Endodermal cell (in vitro differentiated cells): ENCODE measurements around the gene OSTM1. TPM values are rescaled to one million over a fixed set of nuclear protein-coding genes. Genes with fewer than 3 reads are reported as not detected.

Experiments
- DNase-seq: peaks from one replicate; pipeline ENCODE4 v3.0.0-alpha.2; 2017
- H3K27ac ChIP-seq: 2 replicates; pipeline ENCODE4 v1.5.1; 2013; ENCODE audit warnings: mild to moderate bottlenecking, low read depth, low read length, moderate library complexity
- H3K27me3 ChIP-seq: 2 replicates; pipeline ENCODE4 v1.6.1; 2013; ENCODE audit warnings: mild to moderate bottlenecking, low read length, moderate library complexity; ENCODE audit not compliant: insufficient read depth, control insufficient read depth, poor library complexity, severe bottlenecking
- H3K36me3 ChIP-seq: 2 replicates; pipeline ENCODE4 v1.7.0; 2013; ENCODE audit warnings: mild to moderate bottlenecking, low read length, moderate library complexity; ENCODE audit not compliant: control insufficient read depth, insufficient read depth
- H3K4me1 ChIP-seq: one replicate; pipeline ENCODE4 v1.7.0; 2013; ENCODE audit warnings: low read length; ENCODE audit not compliant: control insufficient read depth, insufficient read depth
- H3K4me3 ChIP-seq: 2 replicates; pipeline ENCODE4 v1.5.1; 2013; ENCODE audit warnings: mild to moderate bottlenecking, low read length, moderate library complexity
- H3K9ac ChIP-seq: 2 replicates; pipeline ENCODE4 v1.6.1; 2013; ENCODE audit warnings: mild to moderate bottlenecking, low read length, moderate library complexity; ENCODE audit not compliant: poor library complexity, severe bottlenecking; ENCODE audit errors: extremely low read depth
- H3K9me3 ChIP-seq: 2 replicates; pipeline ENCODE4 v1.6.1; 2013; ENCODE audit warnings: mild to moderate bottlenecking, low read length, moderate library complexity; ENCODE audit not compliant: control insufficient read depth
- H3K27ac Mint-ChIP-seq: 2 replicates; pipeline ENCODE4 v1.8.0; 2020; ENCODE audit warnings: mixed read lengths
- H3K27me3 Mint-ChIP-seq: 2 replicates; pipeline ENCODE4 v1.8.0; 2021; ENCODE audit warnings: mild to moderate bottlenecking, mixed read lengths; ENCODE audit not compliant: insufficient read depth
- H3K36me3 Mint-ChIP-seq: 2 replicates; pipeline ENCODE4 v1.8.0; 2020; ENCODE audit warnings: low read depth, mixed read lengths
- H3K4me1 Mint-ChIP-seq: 2 replicates; pipeline ENCODE4 v1.8.0; 2020; ENCODE audit warnings: mixed read lengths
- H3K4me3 Mint-ChIP-seq: 2 replicates; pipeline ENCODE4 v1.8.0; 2020; ENCODE audit warnings: mild to moderate bottlenecking, moderate library complexity, mixed read lengths
- H3K9me3 Mint-ChIP-seq: 2 replicates; pipeline ENCODE4 v1.8.0; 2020; ENCODE audit warnings: mild to moderate bottlenecking, mixed read lengths
- CTCF ChIP-seq: fragments of 200-600 bp; sonication (generic); conservative IDR thresholded peaks from 2 replicates; pipeline ENCODE4 v1.5.0; 2021; ENCODE audit warnings: antibody characterized with exemption, mild to moderate bottlenecking
- WGBS, 2 experiments: methylation state at CpG; one replicate each; pipeline versions ENCODE4 v1.1.5 to v1.1.7; 2013; ENCODE audit warnings: missing lambda C conversion rate in 2 of 2, mixed read lengths in 1 of 2; ENCODE audit not compliant: insufficient coverage in 1 of 2, insufficient read length in 1 of 2; 5-methylcytosine and 5-hydroxymethylcytosine counted together
- long read RNA-seq, 4 experiments: library from polyadenylated mRNA in 2 of 4; library from RNA in 1 of 4; library from capped mRNA in 1 of 4; stranded (forward) in 3 of 4; unstranded in 1 of 4; transcript quantifications; one replicate each; pipeline ENCODE4 v2.0.0, GENCODE V29; 2020 to 2021; ENCODE audit warnings: inconsistent platforms in 1 of 4
- polyA plus RNA-seq, 2 experiments: library from polyadenylated mRNA; stranded (reverse); fragments of 50-300 nt; gene quantifications; one replicate each; pipeline ENCODE4 v1.2.3, GENCODE V29; 2013
- total RNA-seq, 2 donors: library from RNA; stranded (reverse); fragmentation: NEBNext Ultra II Directional in 1 of 2; extraction: Animal tissue kit (Norgen Biotek cat#: 25700) in 1 of 2; gene quantifications; 2 replicates in 1 of 2; 3 replicates in 1 of 2; pipeline ENCODE4 v1.2.1, GENCODE V29; 2021

Gene OSTM1
- 10 to 100 TPM; 16.9 to 25.3 TPM for total RNA-seq
- polyA plus RNA-seq (2013, experiment 1 of 2): 22.2 TPM
- polyA plus RNA-seq (2013, experiment 2 of 2): 30.1 TPM
- long read RNA-seq, experiment 1, full-length matches to known transcripts: 5 of 12 reads
- long read RNA-seq, experiment 1, partial matches to known transcripts: 0 of 12 reads
- long read RNA-seq, experiment 1, other reads (novel, unspliced or antisense): 7 of 12 reads
- long read RNA-seq, experiment 2, full-length matches to known transcripts: 39 of 47 reads
- long read RNA-seq, experiment 2, partial matches to known transcripts: 4 of 47 reads
- long read RNA-seq, experiment 2, other reads (novel, unspliced or antisense): 4 of 47 reads
- long read RNA-seq, experiment 3, full-length matches to known transcripts: 138 of 161 reads
- long read RNA-seq, experiment 3, partial matches to known transcripts: 5 of 161 reads
- long read RNA-seq, experiment 3, other reads (novel, unspliced or antisense): 18 of 161 reads
- long read RNA-seq, experiment 4, partial matches to known transcripts: 13 of 13 reads
- long read RNA-seq, experiment 4, other reads (novel, unspliced or antisense): 0 of 13 reads

- Histone ChIP-seq H3K4me3 (peak within 1 kb of the TSS; percentile 92), H3K9me3 (no peaks in the 10 kb centered on the region), H3K4me1 (no peaks in the 10 kb centered on the region), H3K36me3 (no peaks in the 10 kb centered on the region), H3K9ac (peak within 1 kb of the TSS; percentile 72), H3K27ac (peak within 1 kb of the TSS; percentile 51), H3K27me3 (no peaks in the 10 kb centered on the region)
- Mint-ChIP-seq H3K27me3 (peaks cover 4% of the 10 kb centered on the region), H3K36me3 (peaks cover 2% of the 10 kb centered on the region), H3K4me1 (peaks cover 11% of the 10 kb centered on the region), H3K9me3 (no peaks in the 10 kb centered on the region), H3K27ac (peak within 1 kb of the TSS; percentile 85), H3K4me3 (peak within 1 kb of the TSS; percentile 74)
- peak; percentile 97 for DNase-seq
- 0 to 1% methylated on average over 51 to 86 of the region's 86 CpGs for WGBS, 2 experiments
- TF ChIP-seq CTCF: no peak
Measured at GRCh38 chr6:108074359-108075144, at the start of gene OSTM1. OSTM1 (minus strand) TSS chr6:108074741; CDS start chr6:108074651, 90 bp downstream.

GRCh38 chr6:108123946-108124345 lies 49.4 kb upstream of the OSTM1 start:
- peaks cover 72% of the 10 kb centered on the region for H3K27me3 ChIP-seq
- DNase-seq: peak; percentile 83
- H3K36me3 Mint-ChIP-seq: no peaks in the 10 kb centered on the region
- peaks cover 19% of the 10 kb centered on the region for H3K4me1 Mint-ChIP-seq
- no peak overlapping the region for H3K27ac ChIP-seq
- no peak overlapping the region for H3K4me3 Mint-ChIP-seq
- no peaks in the 10 kb centered on the region for H3K36me3 ChIP-seq
- peaks cover 13% of the 10 kb centered on the region for H3K4me1 ChIP-seq
- no peaks in the 10 kb centered on the region for H3K9me3 Mint-ChIP-seq
- no peak overlapping the region for H3K27ac Mint-ChIP-seq
- peaks cover 98% of the 10 kb centered on the region for H3K27me3 Mint-ChIP-seq
- H3K9ac ChIP-seq: no peak overlapping the region
- no peak overlapping the region for H3K4me3 ChIP-seq
- WGBS, 2 experiments: 12 to 25% methylated on average over 5 to 7 of the region's 7 CpGs
- no peak for TF ChIP-seq CTCF
- H3K9me3 ChIP-seq: no peaks in the 10 kb centered on the region

- WGBS, 2 experiments: 48 to 61% methylated on average over 6 to 13 of the region's 13 CpGs
- DNase-seq: peak; percentile 66
Measured at GRCh38 chr6:108123481-108123929, 49.0 kb upstream of the OSTM1 start.

More at GRCh38 chr6:108123481-108123929, 49.0 kb upstream of the OSTM1 start:
- Mint-ChIP-seq H3K27ac (no peak overlapping the region), H3K36me3 (no peaks in the 10 kb centered on the region), H3K4me3 (no peak overlapping the region), H3K4me1 (peaks cover 23% of the 10 kb centered on the region), H3K9me3 (no peaks in the 10 kb centered on the region), H3K27me3 (peaks cover 98% of the 10 kb centered on the region)
- Histone ChIP-seq H3K36me3 (no peaks in the 10 kb centered on the region), H3K27me3 (peaks cover 75% of the 10 kb centered on the region), H3K27ac (no peak overlapping the region), H3K9me3 (no peaks in the 10 kb centered on the region), H3K4me1 (peaks cover 13% of the 10 kb centered on the region), H3K4me3 (no peak overlapping the region), H3K9ac (no peak overlapping the region)
- no peak for TF ChIP-seq CTCF
